ENCODE results near the gene NTS.

Gene NTS, protein sequence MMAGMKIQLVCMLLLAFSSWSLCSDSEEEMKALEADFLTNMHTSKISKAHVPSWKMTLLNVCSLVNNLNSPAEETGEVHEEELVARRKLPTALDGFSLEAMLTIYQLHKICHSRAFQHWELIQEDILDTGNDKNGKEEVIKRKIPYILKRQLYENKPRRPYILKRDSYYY

DNA sequence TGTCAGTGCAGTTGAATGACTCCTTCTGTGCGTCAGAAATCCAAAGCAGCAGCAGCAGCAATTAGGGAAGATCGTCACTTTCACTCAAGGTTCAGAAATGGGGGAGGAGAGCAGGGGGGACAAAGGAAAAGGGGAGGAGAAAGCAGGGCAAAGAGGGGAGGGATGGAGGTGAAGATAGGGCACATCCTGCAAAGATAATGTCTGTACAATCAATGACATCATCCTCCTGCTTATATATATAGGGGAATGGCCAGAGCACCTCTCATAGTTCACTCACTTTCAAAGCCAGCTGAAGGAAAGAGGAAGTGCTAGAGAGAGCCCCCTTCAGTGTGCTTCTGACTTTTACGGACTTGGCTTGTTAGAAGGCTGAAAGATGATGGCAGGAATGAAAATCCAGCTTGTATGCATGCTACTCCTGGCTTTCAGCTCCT is at the start of gene NTS:
NTS (plus strand) TSS at position 265 of the 431 bp plus-strand sequence; CDS start at position 374, 109 bp downstream.
- DNase-seq (ENCODE audit: low spot score): no peak

GRCh38 chr12:85825746-85826145 is 48.3 kb upstream of the NTS start:
- no peak for DNase-seq (ENCODE audit: low spot score)

DNA sequence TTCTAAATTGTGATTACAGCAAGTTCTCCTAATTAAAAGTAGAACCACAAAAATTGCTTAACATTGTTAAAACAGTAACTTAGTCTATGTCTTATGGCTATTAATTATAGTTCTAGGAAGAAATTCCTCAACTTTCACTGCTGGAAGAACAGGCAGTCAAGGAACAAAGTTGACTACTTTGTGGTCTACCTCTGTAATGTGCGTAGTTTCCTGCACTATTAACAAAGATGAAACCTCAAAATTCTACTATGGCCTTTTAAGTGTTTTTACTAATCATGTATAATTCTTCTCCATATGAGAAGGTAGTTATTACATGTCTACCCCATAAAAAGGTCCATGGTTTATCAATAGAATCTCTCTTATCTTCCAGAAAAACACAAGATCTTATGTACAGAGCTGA is 45.5 kb upstream of the NTS start:
- DNase-seq (ENCODE audit: low spot score): no peak

GRCh38 chr12:85829391-85829790 is 44.7 kb upstream of the NTS start:
- no peak for DNase-seq (ENCODE audit: low spot score)

DNA sequence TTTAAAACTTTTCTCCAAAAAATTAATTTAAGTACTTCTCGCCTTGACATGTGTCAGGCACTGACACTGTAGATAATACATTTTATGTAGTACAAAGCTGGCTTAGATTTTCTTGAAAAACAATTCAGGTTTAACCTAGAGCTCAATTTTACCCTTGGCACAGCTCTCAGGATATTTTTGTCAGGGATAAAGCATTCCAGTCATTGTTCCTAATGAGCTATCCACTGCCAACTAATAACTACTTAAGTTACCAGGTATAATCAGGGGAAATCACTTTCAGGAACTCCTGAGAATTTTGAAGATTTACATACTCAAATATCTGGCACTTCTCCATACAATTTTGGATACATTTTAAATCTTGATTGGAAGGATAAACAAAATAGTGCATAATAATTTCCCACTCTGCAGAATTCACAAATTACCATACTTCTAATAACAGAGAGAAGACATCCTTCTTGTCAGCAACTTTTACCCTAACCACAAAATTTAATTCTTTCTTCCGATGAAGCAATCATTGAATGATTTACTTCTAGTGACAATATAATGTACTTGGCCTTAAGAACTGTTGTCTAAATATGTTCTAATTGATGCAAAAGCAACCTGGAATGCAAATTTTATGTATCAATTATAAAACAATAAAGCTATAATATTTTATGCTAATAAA is 42.6 kb upstream of the NTS start:
- DNase-seq (ENCODE audit: low spot score): no peak

- no peak for DNase-seq (ENCODE audit: low spot score)
These were observed 40.5 kb upstream of the NTS start for GRCh38 chr12:85833579-85833978.

DNA sequence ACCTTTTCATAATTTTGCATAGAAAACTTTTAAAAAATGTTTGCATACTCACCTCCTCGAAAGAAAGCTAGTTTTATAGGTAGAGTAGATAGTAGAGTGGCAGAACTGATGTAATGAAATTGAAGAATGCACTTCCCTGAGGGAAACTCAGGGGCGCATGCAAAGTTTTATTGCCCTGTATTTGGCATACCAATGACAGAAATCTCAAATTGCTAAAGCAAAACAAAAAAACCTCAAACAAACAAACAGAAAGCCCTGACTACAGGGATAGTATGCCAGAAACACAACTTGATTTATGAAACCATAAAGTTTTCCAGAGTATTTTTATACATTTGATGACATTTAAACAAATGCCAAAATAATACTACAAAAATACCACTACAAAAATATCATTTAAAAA is 39.7 kb upstream of the NTS start:
- DNase-seq (ENCODE audit: low spot score): no peak

DNA sequence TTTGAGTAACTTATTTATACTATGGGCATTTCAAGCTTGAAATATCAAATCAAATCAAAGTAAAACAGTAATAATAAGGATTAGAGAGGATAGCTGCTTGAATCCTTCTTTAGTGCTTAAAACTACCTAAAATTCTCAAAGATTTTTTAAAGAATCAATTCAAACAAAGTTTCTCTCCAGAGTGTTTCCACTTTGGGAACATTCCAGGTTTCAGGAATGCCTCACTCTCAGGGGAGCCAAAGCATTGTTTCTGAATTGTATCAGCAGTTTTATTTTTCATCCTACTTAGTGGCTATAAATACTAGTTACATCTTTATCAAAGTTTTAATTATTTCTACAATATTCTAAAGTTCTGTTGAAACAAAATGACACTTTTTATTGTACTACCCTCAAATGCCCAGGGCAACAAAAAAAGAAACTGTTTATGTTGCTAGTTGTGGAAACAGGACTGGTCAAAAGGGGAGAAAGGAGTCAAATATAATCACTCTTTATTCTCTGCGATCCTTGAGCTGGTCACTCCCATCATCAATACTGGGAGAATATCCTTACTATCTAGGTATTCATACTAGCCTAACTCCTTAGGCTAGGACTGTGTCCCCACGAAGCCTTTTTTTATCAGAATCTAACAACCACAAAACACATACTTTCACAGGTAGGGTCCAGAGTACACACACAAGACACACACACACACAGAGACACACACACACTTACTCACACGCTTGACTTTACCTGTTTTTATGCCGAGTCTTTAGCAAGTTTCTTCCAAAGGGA is 38.5 kb upstream of the NTS start:
- no peak for DNase-seq (ENCODE audit: low spot score)

GRCh38 chr12:85836197-85837090 is 37.7 kb upstream of the NTS start, which contains the start of gene RASSF9:
TSS of gene RASSF9 (minus strand) at chr12:85836409. CDS start at chr12:85836201, 208 bp downstream.
- DNase-seq (ENCODE audit: low spot score): no peak

DNA sequence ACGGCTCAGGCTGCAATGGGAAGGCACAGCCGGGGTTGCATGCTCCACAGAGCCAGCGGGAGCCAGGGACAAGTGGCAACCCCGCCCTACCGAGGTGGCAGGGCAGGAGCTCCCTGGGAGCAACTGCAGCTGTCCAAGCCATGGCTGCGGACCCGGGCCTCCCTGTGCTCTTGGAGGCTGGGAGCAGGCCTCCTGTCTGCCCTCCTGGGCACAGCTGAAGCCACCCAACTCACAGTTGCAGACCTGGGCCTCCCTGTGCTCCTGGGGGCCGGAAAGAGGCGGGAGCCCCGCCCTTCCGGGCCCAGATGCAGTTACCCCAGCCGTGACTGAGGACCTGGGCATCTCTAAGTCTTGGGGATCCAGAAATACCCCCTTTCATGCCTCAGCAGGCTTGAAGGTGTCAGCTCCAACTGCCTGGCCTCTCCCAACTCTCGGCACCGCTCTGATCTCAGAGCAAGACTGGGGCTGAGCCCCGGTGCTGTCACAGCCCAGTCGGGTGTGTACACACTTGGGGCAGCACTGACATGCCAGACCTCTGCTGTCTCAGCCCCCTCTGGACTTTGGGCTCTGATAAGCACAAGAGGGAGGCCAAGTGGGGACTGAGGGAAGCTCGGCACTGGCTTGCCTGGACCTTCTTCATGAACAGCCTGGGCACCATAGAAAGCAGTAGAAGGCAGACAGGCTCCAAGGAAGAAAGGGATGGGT is 30.3 kb upstream of the NTS start:
- DNase-seq (ENCODE audit: low spot score): no peak

DNA sequence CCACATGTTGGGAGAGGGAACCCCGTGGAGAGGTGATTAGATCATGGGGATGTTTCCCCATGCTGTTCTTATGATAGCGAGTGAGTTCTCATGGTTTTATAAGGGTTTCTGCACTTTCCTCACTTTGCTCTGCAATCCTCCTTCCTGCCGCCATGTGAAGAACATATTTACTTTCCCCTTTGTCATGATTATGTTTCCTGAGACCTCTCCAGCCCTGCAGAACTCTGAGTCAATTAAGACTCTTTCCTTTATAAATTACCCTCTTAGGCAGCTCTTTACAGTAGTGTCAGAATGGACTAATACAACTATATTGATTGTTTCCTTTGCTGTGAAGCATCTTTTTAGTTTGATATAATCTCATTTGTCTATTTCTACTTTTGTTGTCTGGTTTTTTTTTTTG is 24.8 kb upstream of the NTS start:
- no peak for DNase-seq (ENCODE audit: low spot score)

DNA sequence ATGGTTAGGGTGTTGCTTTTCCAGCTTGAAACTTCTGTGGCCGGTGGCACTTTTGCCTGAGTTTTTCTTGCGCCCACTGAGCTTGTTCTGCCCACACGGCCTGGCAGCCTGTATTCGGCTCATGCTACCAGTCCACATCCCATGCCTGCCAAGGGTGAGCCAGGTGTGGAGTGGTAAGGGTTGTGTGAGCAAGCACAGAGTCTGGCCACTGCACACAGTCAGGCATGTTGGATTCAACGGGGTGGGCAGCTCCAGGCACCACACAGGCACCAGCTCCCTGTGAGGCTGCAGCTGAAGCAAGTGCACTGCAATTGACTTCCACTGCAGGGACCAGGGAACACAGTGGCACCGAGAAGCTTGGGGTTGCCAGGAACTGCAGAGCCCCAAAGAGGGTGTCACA is 18.8 kb upstream of the NTS start:
- no peak for DNase-seq (ENCODE audit: low spot score)

- no peak for DNase-seq (ENCODE audit: low spot score)
These were observed 17.1 kb upstream of the NTS start for GRCh38 chr12:85856966-85857365.

GRCh38 chr12:85865890-85866289 is 8.2 kb upstream of the NTS start:
- DNase-seq (ENCODE audit: low spot score): no peak

DNA sequence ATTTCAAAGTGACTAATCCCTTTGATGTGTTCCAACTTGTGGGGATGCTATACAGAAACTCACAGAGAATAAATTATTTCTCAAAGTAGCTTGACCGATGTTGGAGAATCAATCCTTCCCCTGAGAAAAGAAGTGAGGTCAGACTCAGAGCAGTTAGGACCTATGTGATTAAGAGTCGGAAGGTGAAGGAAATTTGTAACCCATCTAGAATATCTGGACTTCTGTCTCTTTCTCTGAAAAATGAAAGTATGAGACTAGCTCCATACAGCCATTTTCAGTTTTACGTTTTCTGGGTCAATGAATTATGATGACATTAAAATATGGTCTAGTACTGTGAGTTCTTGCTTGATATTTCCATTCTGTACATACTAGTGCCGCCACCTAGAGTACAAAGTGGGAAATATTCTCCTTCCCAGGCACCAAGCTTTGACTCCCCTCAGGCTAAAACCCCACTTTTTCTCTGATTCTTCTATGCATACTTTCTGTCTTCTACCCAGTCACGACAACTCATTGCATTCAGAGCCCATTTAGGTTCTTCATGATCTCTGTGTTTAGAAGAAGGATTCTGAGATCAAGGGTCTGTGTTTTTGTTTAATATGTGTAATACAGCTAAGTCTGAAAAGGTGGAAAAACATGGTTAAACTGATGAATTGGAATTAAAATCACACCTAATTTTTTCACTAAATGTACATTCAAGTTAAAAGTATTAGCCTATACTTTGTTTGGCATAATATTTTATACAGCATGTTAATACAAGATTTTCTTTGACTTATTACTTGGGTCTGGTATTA is 6.9 kb upstream of the NTS start:
- peak; percentile 18 for DNase-seq (ENCODE audit: low spot score)

DNA sequence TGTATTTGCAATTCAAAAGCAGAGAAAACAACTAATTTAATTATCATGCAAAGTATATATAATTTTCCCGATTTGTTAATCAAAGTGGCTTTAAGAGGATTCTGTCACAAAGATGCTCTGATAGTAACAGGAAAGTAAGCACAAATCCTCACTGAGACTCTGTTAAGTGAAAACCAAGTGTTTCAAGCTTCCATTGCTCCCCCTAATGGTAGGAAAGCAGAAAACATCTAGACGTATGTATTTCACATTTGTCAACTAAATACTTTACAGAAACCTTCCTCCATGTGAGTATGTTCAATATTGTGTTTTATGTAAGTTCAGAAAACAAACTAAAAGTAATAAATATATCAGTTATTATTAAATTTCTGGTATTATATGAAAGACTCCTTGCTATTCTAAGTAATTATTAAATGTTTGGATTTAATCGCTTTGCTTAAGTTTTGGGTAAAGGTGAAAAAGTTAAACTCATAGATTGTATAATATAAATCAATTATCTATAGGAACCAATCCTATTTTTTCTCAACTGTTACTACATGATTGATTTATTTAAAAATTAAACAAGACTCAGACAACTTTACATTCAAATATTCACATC is 1.5 kb upstream of the NTS start:
- DNase-seq (ENCODE audit: low spot score): peak; percentile 3

DNA sequence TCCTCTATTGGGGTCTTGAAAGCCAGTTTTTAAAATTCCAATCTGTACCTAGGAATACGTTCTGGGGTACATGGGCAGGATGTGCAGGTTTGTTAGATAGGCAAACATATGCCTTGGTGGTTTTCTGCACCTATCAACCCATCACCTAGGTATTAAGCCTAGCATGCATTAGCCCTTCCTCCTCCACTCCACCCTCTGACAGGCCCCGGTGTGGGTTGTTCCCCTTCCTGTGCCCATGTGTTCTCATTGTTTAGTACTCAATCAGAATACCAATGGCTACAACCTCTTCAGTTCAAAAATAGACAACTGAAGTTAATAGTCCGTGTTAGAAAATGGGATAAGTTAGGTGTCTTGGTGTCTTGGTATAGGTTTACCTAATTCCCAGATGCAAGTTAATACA is 3.4 kb downstream of the NTS start:
- no peak for DNase-seq (ENCODE audit: low spot score)

GRCh38 chr12:85883763-85884162 is 9.7 kb downstream of the NTS start:
- DNase-seq (ENCODE audit: low spot score): no peak

DNA sequence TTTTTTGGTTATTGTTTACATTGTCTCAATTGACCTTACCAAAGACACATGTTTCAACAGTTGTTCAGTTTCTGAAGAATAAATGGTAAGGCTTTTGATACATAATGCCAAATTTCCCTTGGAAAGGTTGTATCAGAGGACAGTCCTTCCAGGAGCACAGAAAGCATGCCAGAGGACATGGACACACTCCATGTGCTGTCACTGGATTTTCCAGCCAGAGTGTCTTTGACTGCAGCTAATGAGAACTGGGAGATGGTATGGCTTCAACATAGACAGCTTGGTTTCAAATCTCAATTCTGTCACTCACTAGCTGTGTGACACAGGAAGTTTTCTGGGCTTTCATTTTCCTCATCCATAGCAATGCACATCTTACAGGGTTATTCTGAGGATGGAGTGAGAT is 20.6 kb downstream of the NTS start:
- DNase-seq (ENCODE audit: low spot score): no peak

GRCh38 chr12:85920324-85920947 is 46.3 kb downstream of the NTS start:
- DNase-seq (ENCODE audit: low spot score): no peak
